GM21528 (cell line): ENCODE data around the gene CNIH3.
"Not testable (repeated sequence)": the region's sequence is repeated elsewhere in the genome, so short reads cannot be mapped to it uniquely, and the experiment has no call there.

ENCODE experiments used
- ATAC-seq: cut with Tn5 transposase; IDR thresholded peaks from one replicate; pipeline ENCODE4 v1.9.1; 2021; ENCODE audit warnings: mild to moderate bottlenecking, moderate library complexity; ENCODE audit not compliant: unreplicated experiment, low FRiP score

Gene CNIH3

DNA sequence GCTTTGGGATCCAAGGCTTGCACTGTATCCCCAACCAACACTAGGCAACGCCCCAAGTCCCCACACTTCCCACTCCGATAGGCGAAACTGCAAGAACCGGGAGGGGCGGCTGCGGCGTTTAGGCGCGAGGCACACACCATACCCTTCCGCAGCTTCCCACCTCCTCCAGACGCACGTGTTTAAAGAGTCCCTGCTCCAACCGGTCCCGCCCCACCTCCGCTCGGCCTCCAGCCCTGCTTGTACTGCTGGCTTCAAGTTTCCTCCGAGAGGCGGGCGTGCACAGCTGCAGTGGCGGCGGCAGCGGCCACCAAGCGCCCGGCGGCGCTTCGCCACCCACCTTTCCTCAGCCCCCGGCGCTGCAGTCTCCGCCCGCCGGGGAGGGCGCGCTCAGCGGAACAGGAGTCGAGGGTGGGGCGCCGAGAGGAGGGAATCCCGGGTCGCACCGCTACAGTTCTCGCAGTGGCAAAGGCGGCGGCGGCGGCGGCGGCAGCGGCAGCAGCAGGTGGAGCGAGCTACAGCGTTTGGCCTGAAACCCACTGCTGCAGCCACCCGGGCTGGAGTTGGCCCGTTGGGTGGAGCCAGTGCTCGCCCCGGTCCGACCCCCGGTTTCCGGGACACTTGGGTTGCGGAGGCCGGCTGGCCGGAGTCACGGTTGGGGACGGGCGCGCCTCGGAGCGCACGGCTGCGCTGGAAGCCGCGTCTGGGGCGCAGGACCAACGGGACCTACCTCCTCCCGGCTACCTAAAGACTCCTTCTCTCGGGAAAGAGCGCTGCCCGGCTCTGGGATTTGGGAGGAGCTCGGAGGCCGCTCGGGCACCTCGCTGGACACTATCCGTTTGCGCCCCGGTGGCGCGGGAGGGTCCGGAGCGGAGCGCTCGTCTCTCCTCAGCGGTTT is at the start of gene CNIH3:
Gene CNIH3 (plus strand): TSS at position 457 of the 895 bp plus-strand sequence. CDS start 858 bp downstream, outside the sequence.
- no peak for ATAC-seq

DNA sequence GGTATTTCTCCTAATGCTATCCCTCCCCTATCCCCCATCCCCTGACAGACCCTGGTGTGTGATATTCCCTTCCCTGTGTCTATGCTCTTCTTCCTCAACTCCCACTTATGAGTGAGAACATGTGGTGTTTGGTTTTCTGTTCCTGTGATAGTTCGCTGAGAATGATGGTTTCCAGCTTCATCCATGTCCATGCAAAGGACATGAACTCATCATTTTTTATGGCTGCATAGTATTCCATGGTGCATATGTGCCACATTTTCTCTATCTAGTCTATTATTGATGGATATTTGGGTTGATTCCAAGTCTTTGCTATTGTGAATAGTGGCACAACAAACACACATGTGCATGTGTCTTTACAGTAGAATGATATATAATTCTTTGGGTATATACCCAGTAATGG is 49.6 kb upstream of the CNIH3 start:
- not testable (repeated sequence) for ATAC-seq

DNA sequence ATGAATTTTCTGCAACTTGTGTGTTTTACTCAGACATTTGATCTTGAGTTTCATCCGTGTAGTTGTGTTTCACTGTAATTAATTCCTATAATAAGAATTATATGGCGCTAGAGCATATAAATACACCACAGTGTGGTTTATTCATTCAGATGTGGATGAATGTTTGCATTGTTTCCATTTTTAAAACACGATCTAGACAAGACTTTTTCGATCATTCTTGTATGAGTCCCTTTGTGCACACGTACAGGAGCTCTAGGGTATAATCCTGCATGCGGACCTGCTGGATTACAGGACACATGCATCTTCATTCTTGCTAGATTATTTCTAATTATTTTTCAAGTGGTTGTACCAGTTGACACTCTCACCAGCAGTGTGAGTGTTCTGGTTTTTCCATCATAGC is 46.8 kb upstream of the CNIH3 start:
- no peak for ATAC-seq

DNA sequence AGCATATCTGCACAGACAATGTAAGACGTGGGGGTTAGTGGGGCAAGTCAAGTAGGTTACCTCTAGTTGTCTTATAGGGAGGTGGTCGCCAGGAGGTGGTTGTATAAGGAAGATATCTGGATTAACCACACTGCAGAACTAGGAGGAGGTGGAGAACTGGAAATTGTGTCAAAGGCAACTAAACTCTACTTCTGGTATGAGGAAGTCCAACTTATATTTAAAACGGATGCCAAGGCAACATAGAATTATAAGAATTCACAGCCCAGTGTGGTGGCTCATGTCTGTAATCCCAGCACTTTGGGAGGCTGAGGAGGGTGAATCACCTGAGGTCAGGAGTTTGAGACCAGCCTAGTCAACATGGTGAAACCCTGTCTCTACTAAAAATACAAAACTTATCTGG is 44.1 kb upstream of the CNIH3 start:
- not testable (repeated sequence) for ATAC-seq

DNA sequence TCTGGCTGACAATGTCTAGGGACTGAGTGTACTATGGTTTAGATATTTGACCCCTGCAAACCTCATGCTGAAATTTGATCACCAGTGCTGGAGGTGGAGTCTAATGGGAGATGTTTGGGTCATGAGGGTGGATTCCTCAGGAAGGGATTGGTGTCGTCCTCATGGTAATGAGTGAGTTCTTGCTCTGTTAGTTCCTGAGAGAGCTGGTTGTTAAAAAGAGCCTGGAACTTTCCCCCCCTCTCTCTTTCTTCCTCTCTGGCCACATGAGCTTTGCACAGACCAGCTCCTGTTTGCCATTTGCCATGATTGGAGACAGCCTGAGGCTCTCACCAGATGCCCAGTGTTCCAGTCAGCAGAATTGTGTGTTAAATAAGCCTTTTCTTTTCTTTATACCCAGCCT is 36.6 kb upstream of the CNIH3 start:
- no peak for ATAC-seq

DNA sequence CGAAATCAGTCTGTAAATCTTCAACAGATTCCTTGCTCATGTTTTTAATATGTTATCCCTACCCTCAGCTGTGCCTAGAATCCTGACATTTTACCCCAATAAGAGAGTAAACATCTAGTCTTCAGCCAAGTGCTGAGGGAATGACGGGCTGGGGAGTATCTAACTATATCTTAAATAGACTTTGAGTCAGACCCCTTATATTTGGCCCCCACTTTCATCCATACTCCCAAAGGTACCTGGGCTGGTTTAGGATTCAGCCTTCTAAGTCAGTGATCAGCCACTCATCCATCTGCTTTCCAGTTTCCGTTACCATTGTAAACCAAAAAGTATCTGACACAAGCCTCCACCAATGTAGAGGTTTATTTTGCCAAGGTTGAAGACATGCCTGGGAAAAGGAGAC is 36.1 kb upstream of the CNIH3 start:
- no peak for ATAC-seq

DNA sequence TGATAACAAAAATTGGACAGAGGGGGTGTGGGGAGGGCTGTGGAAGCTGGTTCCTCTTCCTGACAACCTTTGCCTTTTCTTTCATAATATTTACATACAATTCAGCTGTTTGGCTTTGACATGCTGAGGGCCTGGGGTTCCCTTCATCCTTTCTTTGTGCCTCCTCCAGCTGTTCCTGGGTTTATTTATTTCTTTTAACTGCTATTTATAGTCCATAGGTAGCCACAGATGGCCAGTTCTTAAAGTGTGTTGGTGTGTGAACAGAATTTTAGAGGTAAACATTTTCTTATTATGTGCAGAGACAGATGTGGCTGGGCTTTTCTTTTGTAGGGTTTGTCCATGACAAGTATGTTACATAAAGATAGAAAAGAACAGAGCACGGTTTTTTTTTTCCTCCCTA is 34.1 kb upstream of the CNIH3 start:
- ATAC-seq: no peak

DNA sequence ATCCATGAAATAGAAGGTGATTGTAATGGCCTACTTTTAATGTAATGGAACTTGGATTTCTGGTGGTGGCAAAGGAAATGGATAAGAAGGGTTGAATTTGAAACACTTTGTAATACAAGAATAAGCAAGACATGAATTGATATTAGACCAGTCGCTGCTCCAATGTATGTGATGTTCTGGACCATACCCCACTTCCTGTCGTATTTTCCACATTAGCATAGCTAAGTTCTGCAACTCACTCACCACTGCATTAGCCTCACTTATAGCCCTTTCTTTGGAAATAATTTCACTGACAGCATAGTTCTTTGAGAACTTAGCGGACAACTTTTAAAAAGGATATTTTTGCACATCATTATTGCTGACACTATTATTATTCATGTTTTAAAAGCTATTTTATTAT is 32.3 kb upstream of the CNIH3 start:
- ATAC-seq: no peak

DNA sequence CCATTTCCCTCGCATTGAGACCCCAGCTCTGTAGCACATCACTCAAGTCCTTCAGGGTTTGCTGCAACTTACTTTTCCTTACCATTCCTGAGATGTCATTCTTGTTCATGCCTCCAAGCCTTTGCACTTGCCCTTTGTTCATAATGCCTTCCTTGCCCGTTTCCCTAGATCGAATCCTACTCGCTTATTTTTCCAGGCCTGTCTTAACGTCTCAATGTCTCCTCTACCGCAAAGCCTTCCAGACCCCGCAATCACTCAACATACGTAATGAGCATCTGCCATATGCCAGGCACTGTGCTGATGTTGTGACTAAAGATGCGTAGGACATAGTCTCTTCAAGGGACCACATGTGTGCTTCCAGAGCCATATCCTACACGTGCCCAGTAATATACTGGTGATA is 31.1 kb upstream of the CNIH3 start:
- ATAC-seq: no peak

DNA sequence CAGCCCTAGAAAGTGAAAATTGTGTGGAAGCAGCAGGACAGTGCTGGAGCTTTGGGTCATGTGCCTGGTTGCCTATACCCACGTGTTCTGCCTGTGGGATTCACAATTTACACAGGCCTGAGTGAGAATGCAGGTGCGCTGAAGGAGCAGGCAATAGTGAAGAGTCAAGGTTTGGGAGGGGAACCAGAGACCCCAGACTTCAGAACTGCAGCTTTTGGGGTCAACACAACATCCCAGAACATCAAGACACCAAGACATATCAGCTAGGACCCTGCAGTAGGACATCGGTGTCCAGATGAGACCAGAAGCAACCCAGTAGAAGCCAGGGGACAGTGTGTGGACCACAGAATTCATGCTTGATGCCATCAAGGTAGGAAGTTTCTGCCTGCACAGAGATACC is 29.1 kb upstream of the CNIH3 start:
- no peak for ATAC-seq

DNA sequence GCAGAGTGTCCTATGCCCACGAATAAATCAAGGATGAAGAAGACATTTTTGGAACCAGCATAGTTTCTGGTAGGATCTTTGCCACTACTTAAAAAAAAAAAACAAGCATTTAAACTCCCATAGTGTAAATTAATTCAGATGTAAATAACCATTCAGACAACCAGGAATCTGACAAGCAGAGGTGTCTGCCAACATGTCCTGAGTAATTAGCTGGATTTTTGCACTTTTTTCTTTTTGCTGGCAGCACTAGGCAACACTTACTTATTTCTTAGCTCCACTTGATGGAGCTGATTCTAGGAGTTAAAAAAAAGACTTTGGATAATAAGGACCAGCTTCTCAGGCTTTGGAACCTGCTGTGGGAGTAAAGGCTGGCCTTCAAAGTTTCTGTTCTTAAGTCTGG is 27.6 kb upstream of the CNIH3 start:
- no peak for ATAC-seq

DNA sequence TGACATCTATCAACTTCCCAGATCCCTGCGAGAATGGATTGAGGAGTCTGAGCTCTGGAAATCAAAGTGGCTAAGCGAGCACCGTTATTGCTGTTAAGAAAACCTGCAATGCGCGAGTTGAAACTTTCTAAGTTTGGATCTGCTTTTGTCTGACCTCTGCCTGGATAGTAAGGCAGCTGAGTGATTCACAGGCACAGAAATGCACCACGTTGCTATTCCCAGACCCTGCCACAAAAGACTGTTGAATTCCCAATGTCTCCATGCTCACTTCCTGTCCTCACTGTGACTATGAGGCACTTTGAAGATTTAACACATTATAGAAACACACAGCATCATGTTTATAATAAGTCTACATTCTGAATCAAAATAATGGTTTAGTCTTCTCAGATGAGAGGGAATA is 27.1 kb upstream of the CNIH3 start:
- no peak for ATAC-seq

DNA sequence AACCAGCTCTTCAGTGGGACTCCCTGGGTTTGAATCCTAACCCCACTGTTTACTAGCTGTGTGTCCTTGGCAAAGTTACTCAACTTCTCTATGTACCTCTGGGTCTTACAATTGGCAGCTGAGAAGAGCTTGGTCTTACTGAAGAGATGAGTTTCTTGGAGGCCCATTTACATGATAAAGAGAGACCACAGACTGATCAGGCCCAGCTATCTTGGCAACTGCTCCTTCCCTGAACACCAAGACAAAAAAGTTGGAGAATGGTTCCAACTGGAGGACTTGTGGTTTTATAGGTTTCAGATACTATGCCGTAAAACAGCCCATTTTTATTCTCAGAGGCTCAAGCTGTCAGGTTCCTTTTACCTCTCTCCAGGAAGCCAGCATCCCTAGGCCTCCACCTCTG is 24.8 kb upstream of the CNIH3 start:
- ATAC-seq: no peak

DNA sequence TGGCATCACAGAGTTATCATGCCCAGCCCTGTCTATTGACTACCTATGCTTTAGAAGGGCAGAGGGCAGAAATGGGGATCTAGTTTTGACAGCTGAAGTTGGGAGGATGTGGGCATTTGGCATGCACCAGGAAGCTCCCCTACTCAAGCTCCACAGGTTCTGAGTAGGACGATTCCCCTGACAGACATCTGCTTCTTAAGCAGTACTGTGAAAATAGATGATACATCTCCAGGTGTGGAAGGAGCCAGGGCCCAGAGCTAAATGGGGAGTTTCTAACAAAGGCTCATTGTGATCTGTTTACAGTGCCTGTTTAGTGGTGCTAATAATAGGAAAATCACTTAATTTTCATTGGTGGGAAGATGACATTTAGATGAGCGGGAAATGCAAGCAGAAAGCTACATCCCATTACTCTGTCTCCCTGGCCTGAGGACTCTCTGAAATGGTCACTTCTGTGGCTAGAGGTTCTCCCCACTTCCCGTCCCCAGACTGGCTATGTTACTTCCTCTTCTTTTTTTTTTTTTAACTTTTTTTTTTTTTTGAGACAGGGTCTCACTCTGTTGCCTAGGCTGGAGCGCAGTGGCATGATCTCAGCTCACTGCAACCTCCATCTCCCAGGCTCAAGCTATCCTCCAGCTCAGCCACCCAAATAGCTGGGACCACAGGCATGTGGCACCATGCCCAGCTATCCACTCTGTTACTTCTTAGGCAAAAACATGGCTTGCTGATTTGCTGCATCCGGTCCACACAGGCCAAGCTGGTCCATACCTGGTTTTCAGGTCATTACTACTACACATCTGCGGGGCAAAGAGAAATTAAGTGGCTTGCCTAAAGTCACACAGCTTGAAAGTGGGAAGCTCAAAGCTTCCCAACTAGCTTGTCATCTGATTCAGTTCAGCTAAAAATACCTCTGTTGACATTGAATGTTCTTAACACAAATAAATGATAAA is 23.2 kb upstream of the CNIH3 start:
- ATAC-seq: no peak

DNA sequence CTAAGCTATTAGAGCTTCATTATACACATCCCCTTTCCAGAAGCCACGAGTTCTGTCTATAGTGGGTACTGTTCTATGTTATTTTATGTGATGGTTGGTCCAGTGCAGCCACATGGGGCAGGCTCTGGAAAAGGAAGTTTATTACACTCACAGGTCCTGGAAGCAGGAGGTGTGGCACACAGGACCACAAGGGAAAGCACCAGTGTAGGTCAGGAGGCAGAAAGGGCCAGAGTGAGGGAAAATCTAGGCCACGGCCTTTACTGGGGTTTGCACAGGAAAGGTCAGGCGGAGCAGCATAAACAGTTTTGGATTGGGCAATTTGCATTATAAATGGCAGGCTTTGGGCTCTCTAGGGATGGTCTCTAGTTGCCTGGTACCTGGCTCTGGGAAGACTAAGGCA is 21.8 kb upstream of the CNIH3 start:
- no peak for ATAC-seq

DNA sequence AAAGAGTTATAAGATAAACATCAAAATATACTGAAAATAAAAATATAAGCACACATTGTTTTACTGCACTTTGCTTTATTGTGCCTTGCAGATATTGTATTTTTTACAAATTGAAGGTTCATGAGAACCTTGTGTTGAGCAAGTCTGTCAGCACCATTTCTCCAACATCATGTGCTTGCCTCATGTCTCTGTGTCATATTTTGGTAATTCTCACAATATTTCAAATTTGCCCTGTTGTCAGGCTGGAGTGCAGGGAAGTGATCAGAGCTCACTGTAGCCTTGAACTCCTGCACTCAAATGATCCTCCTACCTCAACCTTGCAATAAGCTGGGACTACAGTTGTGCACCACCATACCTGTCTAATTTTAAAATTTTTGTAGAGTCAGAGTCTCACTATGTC is 21.3 kb upstream of the CNIH3 start:
- no peak for ATAC-seq

DNA sequence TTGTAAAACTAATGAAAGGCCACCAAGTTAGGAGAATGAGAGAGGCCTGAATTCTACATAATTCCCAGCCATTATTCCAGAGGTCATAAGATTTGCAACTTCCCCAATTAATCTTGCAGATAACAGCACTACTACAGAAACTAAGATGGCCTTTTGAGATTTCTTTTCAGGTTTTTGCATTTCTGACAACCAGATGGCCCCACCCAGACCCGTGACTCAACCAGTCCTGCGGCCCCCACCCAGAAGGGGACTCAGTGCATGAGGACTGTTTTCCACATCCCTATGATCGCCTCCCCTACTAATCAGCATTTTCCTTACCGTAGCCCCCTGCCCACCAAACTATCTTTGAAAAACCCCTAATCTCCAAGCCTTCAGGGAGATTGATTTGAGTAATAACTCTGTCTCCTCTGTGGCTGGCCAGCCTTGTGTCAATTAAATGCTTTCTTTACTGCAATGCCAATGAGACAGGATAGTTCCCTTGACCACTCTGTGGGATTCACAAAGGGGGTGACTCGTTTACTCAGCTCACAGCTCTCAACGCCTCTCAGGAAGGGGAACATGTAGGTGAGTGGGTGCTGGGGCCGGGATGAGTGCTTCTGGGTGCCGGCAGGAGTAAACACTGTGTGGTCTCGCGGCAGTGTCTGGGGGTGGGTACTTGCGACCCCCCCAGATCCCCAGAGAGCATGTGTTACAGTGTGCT is 10.5 kb upstream of the CNIH3 start:
- ATAC-seq: no peak

DNA sequence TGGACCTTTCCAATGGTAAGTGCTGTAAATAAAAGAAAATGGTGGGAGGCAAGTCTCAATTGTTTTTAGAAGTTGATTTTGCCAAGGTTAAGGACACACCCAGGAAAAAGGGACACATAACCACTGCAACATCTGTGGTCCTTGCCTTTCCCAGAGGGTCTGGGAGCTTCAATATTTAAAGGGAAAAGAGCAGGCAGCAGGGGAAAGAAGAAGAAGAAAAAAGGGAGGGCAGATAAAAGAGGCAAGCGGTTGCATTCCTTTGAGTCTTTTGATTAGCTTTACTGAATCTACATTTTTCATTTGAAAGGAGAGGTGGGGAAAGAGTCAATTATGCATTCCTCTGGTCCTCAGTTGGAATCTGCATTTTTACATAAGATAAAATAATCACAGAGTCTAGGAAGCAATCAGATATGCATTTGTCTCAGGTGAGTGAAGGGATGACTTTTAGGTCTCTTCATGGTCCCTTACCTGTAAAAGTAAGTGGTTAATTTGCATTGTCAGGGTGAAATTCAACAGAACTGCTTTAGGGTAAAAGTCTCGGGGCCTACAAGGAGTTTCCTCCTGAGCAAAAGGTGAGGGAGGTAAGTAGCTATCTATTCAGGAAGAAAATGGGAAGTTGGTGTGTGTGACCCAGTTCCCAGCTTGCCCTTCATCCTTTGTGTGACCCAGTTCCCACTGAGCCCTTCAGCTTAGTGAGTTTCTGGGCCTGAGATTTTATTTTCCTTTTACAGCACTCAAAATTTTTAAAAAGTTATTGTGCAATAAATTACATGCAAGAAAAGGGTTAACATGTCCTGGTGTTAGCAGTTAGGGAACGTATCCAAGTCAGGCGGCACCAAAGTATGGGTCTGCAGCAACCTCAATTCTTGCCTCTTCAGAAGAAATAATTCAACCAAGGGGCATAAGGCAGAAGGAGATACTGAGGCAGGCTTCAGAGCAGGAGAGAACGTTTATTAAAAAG is 8.6 kb upstream of the CNIH3 start:
- no peak for ATAC-seq

DNA sequence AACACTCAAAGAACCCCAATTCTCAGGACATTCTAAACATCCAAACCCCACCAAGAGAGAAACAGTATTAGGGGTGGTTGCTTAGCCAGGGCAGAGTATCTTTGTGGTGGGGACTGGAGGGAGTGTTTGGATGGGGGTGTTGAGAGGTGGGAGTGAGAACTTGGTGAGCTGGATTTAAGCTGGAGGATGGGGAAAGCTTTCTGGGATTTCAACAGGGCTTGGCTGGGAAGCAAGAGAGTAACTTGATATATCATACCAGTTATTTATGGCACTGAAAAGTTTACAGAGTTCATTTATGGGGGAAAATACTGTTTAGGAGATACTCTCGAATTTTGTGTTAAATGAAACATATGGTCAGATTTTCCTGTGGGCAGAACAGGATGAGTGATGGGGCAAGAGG is 6.8 kb upstream of the CNIH3 start:
- ATAC-seq: no peak

DNA sequence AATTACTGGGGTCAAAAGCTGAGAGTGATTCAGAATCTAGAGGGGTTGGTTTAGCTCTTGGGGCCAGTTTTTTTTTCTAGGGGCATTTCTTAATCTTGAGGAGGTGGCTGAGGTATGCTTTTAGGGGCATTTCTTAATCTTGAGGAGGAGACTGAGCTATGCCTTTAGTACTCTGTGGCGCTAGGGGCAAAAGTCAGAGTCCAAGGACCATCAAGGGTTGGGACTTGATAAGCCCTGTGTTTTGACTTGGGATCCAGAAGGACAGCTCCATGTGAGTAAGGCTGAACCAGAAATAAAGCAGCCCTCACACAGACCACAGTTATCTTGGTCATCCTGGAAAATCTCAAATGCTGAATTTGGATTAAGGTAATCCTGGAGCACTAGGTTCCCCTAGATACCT is 3.9 kb upstream of the CNIH3 start:
- ATAC-seq: no peak
